Left forelimb (tissue), 1 donor: Measurements from ENCODE around the gene GPAM.
"Not testable (repeated sequence)": the region's sequence is repeated elsewhere in the genome, so short reads cannot be mapped to it uniquely, and the experiment has no call there.

Experiments used
- DNase-seq: peaks from one replicate; pipeline ENCODE4 v3.0.0-alpha.2; 2018; ENCODE audit warnings: low spot score

Gene GPAM

GRCh38 chr10:112132435-112132834, 51.1 kb downstream of the GPAM start:
- no peak for DNase-seq

DNA sequence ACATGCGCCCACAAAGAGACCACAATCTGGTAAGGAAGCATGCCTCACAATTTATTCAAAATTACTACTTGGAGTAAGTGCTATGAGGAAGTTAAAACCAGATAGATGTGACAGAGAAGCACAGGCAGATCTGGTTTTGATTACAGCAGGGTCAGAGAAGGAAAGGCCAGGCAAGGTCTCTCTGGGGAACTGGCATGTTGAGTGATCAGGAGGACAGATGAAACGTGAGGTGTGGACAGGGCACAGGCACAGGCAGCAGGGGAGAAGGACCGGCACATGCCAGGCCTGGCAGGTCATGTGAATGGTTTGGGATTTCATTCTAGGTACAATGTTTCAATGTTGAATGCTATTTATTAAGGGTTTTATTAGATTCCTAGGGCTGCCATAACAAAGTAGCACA, 51.6 kb downstream of the GPAM start:
- no peak for DNase-seq

GRCh38 chr10:112131346-112131745, 52.2 kb downstream of the GPAM start:
- no peak for DNase-seq

DNA sequence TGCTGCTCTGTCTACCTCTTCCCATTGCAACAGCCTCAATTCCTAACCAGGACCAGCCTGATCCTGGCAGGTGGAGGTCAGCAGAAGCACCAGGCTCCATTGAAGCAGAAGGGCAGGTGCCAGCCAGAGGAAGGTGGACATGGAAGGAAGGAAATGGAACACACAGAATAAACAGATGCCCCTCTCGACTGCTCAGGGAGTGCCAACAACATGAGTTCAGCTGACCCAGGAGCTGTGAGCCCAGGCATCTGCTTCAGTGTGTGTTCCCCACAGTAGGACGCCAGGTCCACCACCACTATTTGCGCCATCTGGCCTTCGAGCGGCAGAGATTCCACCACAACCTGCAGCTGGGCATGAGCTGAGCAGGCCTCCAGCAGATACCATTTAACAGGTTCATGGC, 56.7 kb downstream of the GPAM start:
- DNase-seq: no peak

DNA sequence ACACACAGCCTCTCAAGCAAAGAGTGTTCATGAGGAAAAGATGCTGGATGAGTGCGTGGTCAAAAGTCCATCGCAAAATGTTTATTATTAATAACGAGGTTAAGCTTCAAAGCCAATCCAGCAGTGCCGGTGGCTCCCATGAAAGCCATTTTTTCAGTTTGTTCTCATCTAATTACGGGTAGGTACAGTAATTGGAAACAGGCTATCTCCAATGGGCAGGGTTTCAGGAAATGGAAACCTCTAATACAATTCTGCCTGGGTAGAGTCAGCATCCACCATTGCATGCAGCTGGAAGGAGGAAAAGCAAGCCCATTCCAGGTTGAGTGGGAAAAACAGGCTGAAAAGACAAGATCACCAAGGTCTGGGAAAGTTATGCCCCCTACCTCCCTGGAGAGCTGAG, 57.4 kb downstream of the GPAM start:
- no peak for DNase-seq

DNA sequence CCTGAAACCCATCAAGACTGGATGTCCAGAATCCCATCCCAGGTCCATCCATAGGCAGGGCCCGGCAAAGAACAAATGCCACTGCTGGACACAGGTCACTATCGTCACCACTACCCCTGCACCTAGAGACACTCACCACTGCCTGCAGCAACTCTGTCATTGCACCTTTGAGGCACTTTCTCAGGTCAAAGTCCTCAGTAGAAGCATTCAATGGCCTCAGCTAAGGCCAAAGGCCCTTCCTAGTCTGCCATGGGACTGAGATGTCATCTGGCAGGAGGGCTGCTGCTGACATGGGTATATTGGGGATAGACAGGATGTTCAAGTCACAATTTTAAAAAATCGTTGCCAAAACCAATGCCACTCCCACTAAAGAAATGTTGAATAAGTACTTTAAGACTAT, 58.7 kb downstream of the GPAM start:
- no peak for DNase-seq

- no peak for DNase-seq
Measured at GRCh38 chr10:112122827-112123226, 60.7 kb downstream of the GPAM start.

- DNase-seq: no peak
Measured at GRCh38 chr10:112120491-112120890, 63.1 kb downstream of the GPAM start.

- no peak for DNase-seq
Measured at GRCh38 chr10:112115781-112116385, 67.7 kb downstream of the GPAM start.

DNA sequence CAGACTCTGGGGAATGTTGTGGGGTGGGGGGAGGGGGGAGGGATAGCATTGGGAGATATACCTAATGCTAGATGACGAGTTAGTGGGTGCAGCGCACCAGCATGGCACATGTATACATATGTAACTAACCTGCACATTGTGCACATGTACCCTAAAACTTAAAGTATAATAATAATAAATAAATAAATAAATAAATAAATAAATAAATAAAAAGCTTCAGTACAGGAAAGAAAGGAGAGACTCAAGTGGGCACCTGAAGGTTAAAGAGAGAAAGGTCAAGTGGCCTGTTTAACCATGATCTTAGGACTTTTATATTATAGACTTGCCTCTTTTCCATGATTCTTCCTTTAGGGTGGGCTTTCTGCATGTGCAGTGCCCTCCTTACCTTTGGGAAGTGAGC, 73.8 kb downstream of the GPAM start:
- DNase-seq: not testable (repeated sequence)
